Measurements from ENCODE around the gene SBK3.
"Not testable (repeated sequence)": the region's sequence is repeated elsewhere in the genome, so short reads cannot be mapped to it uniquely, and the experiment has no call there.

SBK3 gene

GRCh38 chr19:55520691-55521292 is 24.6 kb downstream of the SBK3 start:
- no peak for ATAC-seq
- peaks cover 8% of the 10 kb centered on the region for H3K4me1 Mint-ChIP-seq
- no peak overlapping the region for H3K27ac Mint-ChIP-seq
- no peaks in the 10 kb centered on the region for H3K36me3 Mint-ChIP-seq
- H3K27me3 Mint-ChIP-seq, result no peaks in the 10 kb centered on the region
- no peaks in the 10 kb centered on the region for H3K9me3 Mint-ChIP-seq
- no peak overlapping the region for H3K4me3 Mint-ChIP-seq

- no peak for ATAC-seq
- H3K9me3 Mint-ChIP-seq, result no peaks in the 10 kb centered on the region
- H3K36me3 Mint-ChIP-seq, result no peaks in the 10 kb centered on the region
- no peak overlapping the region for H3K4me3 Mint-ChIP-seq
- H3K4me1 Mint-ChIP-seq, result peaks cover 8% of the 10 kb centered on the region
- H3K27ac Mint-ChIP-seq, result no peak overlapping the region
- H3K27me3 Mint-ChIP-seq, result no peaks in the 10 kb centered on the region
Measured at GRCh38 chr19:55519451-55520311, 25.7 kb downstream of the SBK3 start.

- H3K27ac Mint-ChIP-seq, result peak overlapping the region; percentile 91
- peaks cover 15% of the 10 kb centered on the region for H3K27me3 Mint-ChIP-seq
Measured at GRCh38 chr19:55516878-55517620, 28.3 kb downstream of the SBK3 start.

GRCh38 chr19:55508120-55508519 is 37.2 kb downstream of the SBK3 start:
- no peak overlapping the region for H3K4me3 Mint-ChIP-seq
- no peak overlapping the region for H3K27ac Mint-ChIP-seq
- H3K36me3 Mint-ChIP-seq, result no peaks in the 10 kb centered on the region
- no peak for ATAC-seq
- H3K9me3 Mint-ChIP-seq, result no peaks in the 10 kb centered on the region
- peaks cover 26% of the 10 kb centered on the region for H3K27me3 Mint-ChIP-seq
- peaks cover 13% of the 10 kb centered on the region for H3K4me1 Mint-ChIP-seq

More at GRCh38 chr19:55516878-55517620, 28.3 kb downstream of the SBK3 start:
- no peaks in the 10 kb centered on the region for H3K9me3 Mint-ChIP-seq
- peaks cover 8% of the 10 kb centered on the region for H3K4me1 Mint-ChIP-seq
- no peaks in the 10 kb centered on the region for H3K36me3 Mint-ChIP-seq
- peak overlapping the region; percentile 86 for H3K4me3 Mint-ChIP-seq
- ATAC-seq, result peak; percentile 99

- Mint-ChIP-seq H3K36me3 (no peaks in the 10 kb centered on the region), H3K27ac (no peak overlapping the region), H3K4me1 (peaks cover 25% of the 10 kb centered on the region), H3K9me3 (no peaks in the 10 kb centered on the region), H3K4me3 (no peak overlapping the region), H3K27me3 (peaks cover 10% of the 10 kb centered on the region)
- ATAC-seq, result no peak
Measured at GRCh38 chr19:55504981-55505380, 40.4 kb downstream of the SBK3 start.

- peaks cover 10% of the 10 kb centered on the region for H3K27me3 Mint-ChIP-seq
- peak overlapping the region; percentile 83 for H3K4me3 Mint-ChIP-seq
- ATAC-seq, result no peak
- no peaks in the 10 kb centered on the region for H3K36me3 Mint-ChIP-seq
- H3K27ac Mint-ChIP-seq, result peak overlapping the region; percentile 90
- H3K9me3 Mint-ChIP-seq, result no peaks in the 10 kb centered on the region
- H3K4me1 Mint-ChIP-seq, result peaks cover 25% of the 10 kb centered on the region
Measured at GRCh38 chr19:55504252-55504603, 41.1 kb downstream of the SBK3 start.

- H3K9me3 Mint-ChIP-seq, result no peaks in the 10 kb centered on the region
- H3K4me1 Mint-ChIP-seq, result peaks cover 25% of the 10 kb centered on the region
- peak; percentile 97 for ATAC-seq
- peaks cover 10% of the 10 kb centered on the region for H3K27me3 Mint-ChIP-seq
- H3K36me3 Mint-ChIP-seq, result no peaks in the 10 kb centered on the region
- peak overlapping the region; percentile 83 for H3K4me3 Mint-ChIP-seq
- H3K27ac Mint-ChIP-seq, result peak overlapping the region; percentile 90
Measured at GRCh38 chr19:55503502-55504251, 41.7 kb downstream of the SBK3 start.

- Mint-ChIP-seq H3K4me1 (peaks cover 25% of the 10 kb centered on the region), H3K36me3 (no peaks in the 10 kb centered on the region), H3K9me3 (no peaks in the 10 kb centered on the region), H3K27me3 (peaks cover 8% of the 10 kb centered on the region), H3K4me3 (peak overlapping the region; percentile 83), H3K27ac (peak overlapping the region; percentile 90)
- no peak for ATAC-seq
Measured at GRCh38 chr19:55503157-55503501, 42.2 kb downstream of the SBK3 start.

GRCh38 chr19:55502197-55502952 is 43.0 kb downstream of the SBK3 start:
- Mint-ChIP-seq H3K9me3 (no peaks in the 10 kb centered on the region), H3K27me3 (peaks cover under 1% of the 10 kb centered on the region), H3K27ac (peak overlapping the region; percentile 90), H3K4me1 (peaks cover 25% of the 10 kb centered on the region), H3K4me3 (no peak overlapping the region), H3K36me3 (no peaks in the 10 kb centered on the region)
- ATAC-seq, result no peak

GRCh38 chr19:55500368-55500952 is 44.9 kb downstream of the SBK3 start:
- no peak overlapping the region for H3K4me3 Mint-ChIP-seq
- no peak overlapping the region for H3K27ac Mint-ChIP-seq
- peaks cover 25% of the 10 kb centered on the region for H3K4me1 Mint-ChIP-seq
- no peaks in the 10 kb centered on the region for H3K9me3 Mint-ChIP-seq
- no peak for ATAC-seq
- H3K36me3 Mint-ChIP-seq, result no peaks in the 10 kb centered on the region
- H3K27me3 Mint-ChIP-seq, result no peaks in the 10 kb centered on the region

- Mint-ChIP-seq H3K27ac (peak overlapping the region; percentile 2), H3K4me1 (peaks cover 23% of the 10 kb centered on the region), H3K9me3 (no peaks in the 10 kb centered on the region), H3K36me3 (no peaks in the 10 kb centered on the region), H3K27me3 (peaks cover 13% of the 10 kb centered on the region), H3K4me3 (no peak overlapping the region)
- no peak for ATAC-seq
Measured at GRCh38 chr19:55498246-55498840, 47.0 kb downstream of the SBK3 start.

GRCh38 chr19:55497763-55498162 is 47.6 kb downstream of the SBK3 start:
- no peak for ATAC-seq
- H3K27ac Mint-ChIP-seq, result no peak overlapping the region
- H3K4me3 Mint-ChIP-seq, result no peak overlapping the region
- peaks cover 19% of the 10 kb centered on the region for H3K4me1 Mint-ChIP-seq
- no peaks in the 10 kb centered on the region for H3K36me3 Mint-ChIP-seq
- H3K27me3 Mint-ChIP-seq, result peaks cover 19% of the 10 kb centered on the region
- no peaks in the 10 kb centered on the region for H3K9me3 Mint-ChIP-seq

- H3K4me3 Mint-ChIP-seq, H3K9me3 Mint-ChIP-seq, H3K27ac Mint-ChIP-seq, H3K36me3 Mint-ChIP-seq, ATAC-seq: not testable (repeated sequence)
- Mint-ChIP-seq H3K4me1 (peaks cover 11% of the 10 kb centered on the region), H3K27me3 (peaks cover 29% of the 10 kb centered on the region)
Measured at GRCh38 chr19:55496820-55497219, 48.5 kb downstream of the SBK3 start.
